ENCODE measurements around the gene ODF2. TPM values are rescaled to one million over a fixed set of nuclear protein-coding genes. Genes with fewer than 3 reads are reported as not detected.

Gene ODF2
- total and polyA plus RNA-seq, 2 of the 8 experiments (the other 6 are each of a cell fraction or from before 2014, with no cell fraction given) = 5.6 to 17.9 TPM

DNA sequence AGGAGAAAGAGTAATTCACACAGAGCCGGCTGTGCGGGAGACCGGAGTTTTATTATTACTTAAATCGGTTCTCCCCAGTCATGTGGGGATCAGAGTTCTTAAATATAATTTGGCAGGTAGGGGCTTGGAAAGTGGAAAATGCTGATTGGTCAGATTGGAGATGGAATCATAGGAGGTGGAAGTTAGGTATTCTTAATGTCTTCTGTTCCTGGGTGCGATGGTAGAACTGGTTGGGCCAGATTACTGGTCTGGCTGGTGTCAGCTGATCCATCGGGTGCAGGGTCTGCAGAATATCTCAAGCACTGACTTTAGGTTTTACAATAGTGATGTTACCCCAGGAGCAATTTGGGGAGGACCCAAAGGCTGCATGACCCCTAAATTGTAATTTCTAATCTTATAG lies 39.8 kb upstream of the ODF2 start:
- Histone ChIP-seq H3K4me2 (ENCODE audit: insufficient read depth in 1 of 2, low read depth in 2 of 2, low read length in 2 of 2) (peak overlapping the region; percentile 8 to 55; a peak in 3 of 4 replicates), H3K9ac (replicated peaks in 1 of 4; ENCODE audit: extremely low read depth in 1 of 4, low read depth in 3 of 4, low read length in 3 of 4) (no peak overlapping the region), H4K20me1 (replicated peaks in 1 of 2; ENCODE audit: control insufficient read depth in 1 of 2, insufficient read depth in 2 of 2, low read length in 2 of 2) (no peaks in the 10 kb centered on the region), H3K36me3 (ENCODE audit: control insufficient read depth in 2 of 4, insufficient read depth in 4 of 4, low read length in 3 of 4) (no peaks in the 10 kb centered on the region), H4K5ac (ENCODE audit: insufficient read length, low read depth, low read length) (no peak overlapping the region), H2BK12ac (ENCODE audit: low read depth, low read length) (no peak overlapping the region), H2BK15ac (ENCODE audit: low read length) (no peak overlapping the region), H3K27me3 (replicated peaks in 1 of 4; ENCODE audit: control insufficient read depth in 3 of 4, extremely low read depth in 1 of 4, insufficient read depth in 3 of 4, low read length in 3 of 4) (peaks cover 14 to 53% (median 40%) of the 10 kb centered on the region in 4 experiments), H3K27ac (ENCODE audit: low read depth, low read length) (no peak overlapping the region), H3K23me2 (ENCODE audit: low read depth, low read length) (peaks cover 3% of the 10 kb centered on the region; the same call in 1 of the 2 replicates), H3K23ac (ENCODE audit: insufficient read length) (no peak overlapping the region), H2BK120ac (replicated peaks; ENCODE audit: low read depth, low read length) (no peak overlapping the region), H3K18ac (ENCODE audit: extremely low read depth, low read length) (no peak overlapping the region), H3K9me3 (ENCODE audit: insufficient read depth in 2 of 2, low read depth in 1 of 2, low read length in 1 of 2) (peaks cover 0 to 3% of the 10 kb centered on the region in 2 experiments; a peak in 1 of 4 replicates), H3K79me1 (ENCODE audit: low read depth, low read length) (no peaks in the 10 kb centered on the region), H3K4me1 (replicated peaks in 1 of 4; ENCODE audit: control insufficient read depth in 3 of 4, insufficient read depth in 4 of 4, low read length in 3 of 4) (peaks cover 3 to 26% (median 7%) of the 10 kb centered on the region in 4 experiments; a peak in 6 of 7 replicates), H2BK5ac (ENCODE audit: low read depth, low read length) (no peak overlapping the region), H4K91ac (replicated peaks; ENCODE audit: insufficient read length, low read length) (no peak overlapping the region), H2AK5ac (ENCODE audit: low read depth, low read length) (no peak overlapping the region), H2BK20ac (ENCODE audit: low read length) (no peak overlapping the region), H3K4ac (replicated peaks; ENCODE audit: insufficient read length, low read depth, low read length) (no peak overlapping the region), H4K8ac (ENCODE audit: extremely low read depth, insufficient read depth, low read length) (no peak overlapping the region), H2AFZ (ENCODE audit: low read length) (no peak overlapping the region), H3K14ac (ENCODE audit: insufficient read length) (no peak overlapping the region), H3K56ac (replicated peaks; ENCODE audit: insufficient read length, low read depth, low read length) (no peak overlapping the region), H3K4me3 (ENCODE audit: extremely low read depth in 1 of 4, insufficient read depth in 2 of 4, low read depth in 3 of 4, low read length in 4 of 4) (peak overlapping the region in 1 of 4 experiments; percentile 26; a peak in 1 of 8 replicates), H3K79me2 (ENCODE audit: control insufficient read depth in 1 of 2, insufficient read depth in 2 of 2, low read length in 2 of 2) (no peaks in the 10 kb centered on the region)
- no peak for TF ChIP-seq SUZ12 (IDR thresholded peaks at IDR 0.05; ENCODE audit: low read length)
- no peak for TF ChIP-seq ZNF274 (IDR thresholded peaks at IDR 0.05; ENCODE audit: borderline replicate concordance, extremely low read depth, low read length)
- no peak for TF ChIP-seq RXRA (IDR thresholded peaks at IDR 0.05; ENCODE audit: insufficient read depth, low read depth, low read length)
- TF ChIP-seq CHD1 (IDR thresholded peaks at IDR 0.05; ENCODE audit: low read depth, low read length) = no peak
- peak; percentile 50; the same call in 1 of the 2 replicates for TF ChIP-seq SP1 (IDR thresholded peaks at IDR 0.05; ENCODE audit: low read depth, low read length)
- TF ChIP-seq GABPA (IDR thresholded peaks at IDR 0.05; ENCODE audit: borderline replicate concordance, insufficient read depth, low read length) = no peak
- TF ChIP-seq, protein P1, sequence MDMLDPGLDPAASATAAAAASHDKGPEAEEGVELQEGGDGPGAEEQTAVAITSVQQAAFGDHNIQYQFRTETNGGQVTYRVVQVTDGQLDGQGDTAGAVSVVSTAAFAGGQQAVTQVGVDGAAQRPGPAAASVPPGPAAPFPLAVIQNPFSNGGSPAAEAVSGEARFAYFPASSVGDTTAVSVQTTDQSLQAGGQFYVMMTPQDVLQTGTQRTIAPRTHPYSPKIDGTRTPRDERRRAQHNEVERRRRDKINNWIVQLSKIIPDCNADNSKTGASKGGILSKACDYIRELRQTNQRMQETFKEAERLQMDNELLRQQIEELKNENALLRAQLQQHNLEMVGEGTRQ (IDR thresholded peaks at IDR 0.05; ENCODE audit: low read length) = 0 out of 2 replicates have a peak, but pooled peaks have one; percentile 9
- no peak for TF ChIP-seq KDM4A (IDR thresholded peaks at IDR 0.05; ENCODE audit: low read depth, low read length, severe bottlenecking)
- WGBS, 2 experiments (ENCODE audit: extremely low coverage in 1 of 2, insufficient coverage in 1 of 2, insufficient read length in 1 of 2, insufficient replicate concordance in 2 of 2, low coverage in 1 of 2, low lambda C conversion rate in 2 of 2, missing lambda C conversion rate in 1 of 2) = 76% methylated on average over 6 of the region's 6 CpGs; no CpG with 5 or more reads in 1 of the 2 experiments
- CTCF ChIA-PET (ENCODE audit: partially characterized antibody) = interaction anchor here (0.5 to 15.7 kb wide), 3 partner anchors 10 to 689 kb away, joined by 3 to 544 read pairs (median 4); partner anchors contain the start of gene URM1
- POLR2A ChIA-PET (ENCODE audit: partially characterized antibody) = no interaction called here
- DNase-seq (ENCODE audit: low read depth in 1 of 2, low spot score in 2 of 2) (no peak), FAIRE-seq (no peak)

Data from H1 (cell line).